Upper lobe of right lung (tissue), 1 donor: Measurements from ENCODE around the gene TUFT1. TPM values are rescaled to one million over a fixed set of nuclear protein-coding genes. Genes with fewer than 3 reads are reported as not detected.

Experiments used
- ATAC-seq: fragments of 200-7000 bp; cut with Tn5 transposase; one replicate; pipeline ENCODE4 v1.9.1; 2020; ENCODE audit warnings: mild to moderate bottlenecking, moderate library complexity
- DNase-seq: peaks from one replicate; pipeline ENCODE4 v3.0.0-alpha.2; 2020
- H3K27ac ChIP-seq: fragments of 200-600 bp; one replicate; pipeline ENCODE4 v1.8.0; 2022
- H3K27me3 ChIP-seq: fragments of 200-600 bp; one replicate; pipeline ENCODE4 v1.8.0; 2022; ENCODE audit warnings: mild to moderate bottlenecking
- H3K36me3 ChIP-seq: fragments of 200-600 bp; one replicate; pipeline ENCODE4 v1.8.0; 2022
- H3K4me1 ChIP-seq: fragments of 200-600 bp; one replicate; pipeline ENCODE4 v1.8.0; 2022
- H3K4me3 ChIP-seq: fragments of 200-600 bp; one replicate; pipeline ENCODE4 v1.8.0; 2022; ENCODE audit warnings: mild to moderate bottlenecking
- H3K9me3 ChIP-seq: fragments of 200-600 bp; one replicate; pipeline ENCODE4 v1.8.0; 2022
- intact Hi-C: fragments of 100-400 bp; cut with DNase I; formaldehyde crosslinking; loops from one replicate; pipeline ENCODE4 v1.11.0; 2022
- microRNA-seq: library from miRNA; unstranded; fragments of <30 nt; microRNA quantifications from one replicate; pipeline ENCODE4 v1.2.0, GENCODE V29; 2020; ENCODE audit warnings: borderline microRNAs expressed
- total RNA-seq: library from RNA; stranded (reverse); fragmentation: NEBNext Ultra II Directional; extraction: Animal tissue kit (Norgen Biotek cat#: 25700); gene quantifications from one replicate; pipeline ENCODE4 v1.2.1, GENCODE V29; 2021
- TF ChIP-seq, protein P1 (sequence below): fragments of 200-600 bp; IDR thresholded peaks from one replicate; pipeline ENCODE4 v1.8.0; 2022; ENCODE audit warnings: antibody characterized with exemption
- donor health status: DM: no; HTN: yes; CAD: no; lungs with severe emphysema.

TUFT1 gene
- total RNA-seq, 1 donor from 2014 or later, result 13.3 TPM

DNA sequence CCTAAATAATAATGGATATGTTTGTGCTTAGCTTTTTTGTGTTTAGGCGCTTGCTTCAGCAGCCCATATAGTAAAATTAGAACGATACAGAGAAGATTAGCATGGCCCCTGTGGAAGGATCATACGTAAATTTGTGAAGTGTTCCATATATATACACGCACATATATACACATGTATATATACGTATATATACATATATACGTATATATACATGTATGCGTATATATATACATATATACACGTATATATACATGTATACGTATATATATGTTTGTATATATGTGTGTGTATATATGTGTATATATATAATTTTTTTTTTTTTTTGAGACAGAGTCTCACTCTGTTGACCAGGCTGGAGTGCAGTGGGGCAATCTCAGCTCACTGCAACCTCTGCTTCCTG, 89.2 kb downstream of the TUFT1 start:
- DNase-seq (no peak), ATAC-seq (no peak)
- Histone ChIP-seq H3K4me1 (no peaks in the 10 kb centered on the region), H3K9me3 (no peaks in the 10 kb centered on the region), H3K4me3 (no peak overlapping the region), H3K27me3 (no peaks in the 10 kb centered on the region), H3K27ac (no peak overlapping the region), H3K36me3 (no peaks in the 10 kb centered on the region)
- TF ChIP-seq, protein P1, sequence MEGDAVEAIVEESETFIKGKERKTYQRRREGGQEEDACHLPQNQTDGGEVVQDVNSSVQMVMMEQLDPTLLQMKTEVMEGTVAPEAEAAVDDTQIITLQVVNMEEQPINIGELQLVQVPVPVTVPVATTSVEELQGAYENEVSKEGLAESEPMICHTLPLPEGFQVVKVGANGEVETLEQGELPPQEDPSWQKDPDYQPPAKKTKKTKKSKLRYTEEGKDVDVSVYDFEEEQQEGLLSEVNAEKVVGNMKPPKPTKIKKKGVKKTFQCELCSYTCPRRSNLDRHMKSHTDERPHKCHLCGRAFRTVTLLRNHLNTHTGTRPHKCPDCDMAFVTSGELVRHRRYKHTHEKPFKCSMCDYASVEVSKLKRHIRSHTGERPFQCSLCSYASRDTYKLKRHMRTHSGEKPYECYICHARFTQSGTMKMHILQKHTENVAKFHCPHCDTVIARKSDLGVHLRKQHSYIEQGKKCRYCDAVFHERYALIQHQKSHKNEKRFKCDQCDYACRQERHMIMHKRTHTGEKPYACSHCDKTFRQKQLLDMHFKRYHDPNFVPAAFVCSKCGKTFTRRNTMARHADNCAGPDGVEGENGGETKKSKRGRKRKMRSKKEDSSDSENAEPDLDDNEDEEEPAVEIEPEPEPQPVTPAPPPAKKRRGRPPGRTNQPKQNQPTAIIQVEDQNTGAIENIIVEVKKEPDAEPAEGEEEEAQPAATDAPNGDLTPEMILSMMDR, result no peak
- intact Hi-C loops, result no loop called here

Small RNA genes lying within 50 kb of the gene (microRNA-seq; reads per million reads assigned to microRNA genes)
- not detected for gene MIR554

Other genes starting within 250 kb of the TUFT1 start
- 65.0 TPM for gene PI4KB, start 212.9 kb upstream of the TUFT1 start, total RNA-seq
- 45.8 TPM for gene RFX5, start 193.1 kb upstream of the TUFT1 start, total RNA-seq
- gene SELENBP1, start 167.6 kb upstream of the TUFT1 start, total RNA-seq, result 321 TPM
- gene PSMB4, start 140.7 kb upstream of the TUFT1 start, total RNA-seq, result 177 TPM
- gene POGZ, start 80.8 kb upstream of the TUFT1 start, total RNA-seq, result 96.3 TPM
- 62.5 TPM for gene CGN, start 28.9 kb upstream of the TUFT1 start, total RNA-seq
- gene SNX27, start 71.7 kb downstream of the TUFT1 start, total RNA-seq, result 62.1 TPM
- not detected for gene CELF3, start 176.5 kb downstream of the TUFT1 start, total RNA-seq
- not detected for gene RIIAD1, start 181.2 kb downstream of the TUFT1 start, total RNA-seq
- 54.6 TPM for gene MRPL9, start 223.2 kb downstream of the TUFT1 start, total RNA-seq